ENCODE measurements around the gene PDZRN3.

The PDZRN3 gene

GRCh38 chr3:73449774-73450173 is 175.0 kb downstream of the PDZRN3 start:
- no peak for DNase-seq (ENCODE audit: low read depth)

GRCh38 chr3:73448761-73449301 is 175.9 kb downstream of the PDZRN3 start:
- DNase-seq (ENCODE audit: low read depth) = no peak

- no peak for DNase-seq (ENCODE audit: low read depth)
Measured at GRCh38 chr3:73448041-73448440, 176.7 kb downstream of the PDZRN3 start.

GRCh38 chr3:73447111-73447510 is 177.6 kb downstream of the PDZRN3 start:
- no peak for DNase-seq (ENCODE audit: low read depth)

GRCh38 chr3:73446467-73447110 is 178.2 kb downstream of the PDZRN3 start:
- no peak for DNase-seq (ENCODE audit: low read depth)

GRCh38 chr3:73442886-73443285 is 181.9 kb downstream of the PDZRN3 start:
- no peak for DNase-seq (ENCODE audit: low read depth)

GRCh38 chr3:73442152-73442551 is 182.6 kb downstream of the PDZRN3 start:
- DNase-seq (ENCODE audit: low read depth) = no peak

- DNase-seq (ENCODE audit: low read depth) = no peak
Measured at GRCh38 chr3:73437828-73438227, 186.9 kb downstream of the PDZRN3 start.

GRCh38 chr3:73435055-73435454 is 189.7 kb downstream of the PDZRN3 start:
- DNase-seq (ENCODE audit: low read depth) = no peak

- DNase-seq (ENCODE audit: low read depth) = no peak
Measured at GRCh38 chr3:73433687-73434086, 191.1 kb downstream of the PDZRN3 start.

- DNase-seq (ENCODE audit: low read depth) = no peak
Measured at GRCh38 chr3:73433079-73433478, 191.7 kb downstream of the PDZRN3 start.

GRCh38 chr3:73432706-73433032 is 192.1 kb downstream of the PDZRN3 start:
- no peak for DNase-seq (ENCODE audit: low read depth)

GRCh38 chr3:73432023-73432705 is 192.6 kb downstream of the PDZRN3 start:
- no peak for DNase-seq (ENCODE audit: low read depth)

GRCh38 chr3:73431183-73431900 is 193.4 kb downstream of the PDZRN3 start:
- no peak for DNase-seq (ENCODE audit: low read depth)

GRCh38 chr3:73427048-73427706 is 197.6 kb downstream of the PDZRN3 start:
- DNase-seq (ENCODE audit: low read depth) = no peak

- DNase-seq (ENCODE audit: low read depth) = no peak
Measured at GRCh38 chr3:73426606-73427005, 198.1 kb downstream of the PDZRN3 start.

GRCh38 chr3:73423116-73423515 is 201.6 kb downstream of the PDZRN3 start:
- DNase-seq (ENCODE audit: low read depth) = no peak

GRCh38 chr3:73422571-73422970 is 202.2 kb downstream of the PDZRN3 start:
- DNase-seq (ENCODE audit: low read depth) = no peak

GRCh38 chr3:73419942-73420341 is 204.8 kb downstream of the PDZRN3 start:
- no peak for DNase-seq (ENCODE audit: low read depth)

GRCh38 chr3:73419179-73419803 is 205.4 kb downstream of the PDZRN3 start:
- DNase-seq (ENCODE audit: low read depth) = no peak

GRCh38 chr3:73418681-73419080 is 206.1 kb downstream of the PDZRN3 start:
- DNase-seq (ENCODE audit: low read depth) = no peak

- DNase-seq (ENCODE audit: low read depth) = no peak
Measured at GRCh38 chr3:73415118-73415517, 209.6 kb downstream of the PDZRN3 start.

Measured in stimulated activated CD8-positive, alpha-beta memory T cell treated with anti-CD3 and anti-CD28 coated beads, Interleukin-15, amount 100 ng/mL, for 24 hours (primary cell).